Stimulated activated CD4-positive, alpha-beta T cell treated with anti-CD3 and anti-CD28 coated beads, TNF-alpha, amount 100 ng/mL, for 48 hours (primary cell): ENCODE measurements around the gene KCNIP1.

ENCODE experiments used
- DNase-seq, 3 donors: peaks; one replicate each; pipeline ENCODE4 v3.0.0-alpha.2; 2020; ENCODE audit warnings: low read depth in 3 of 3

The KCNIP1 gene

DNA sequence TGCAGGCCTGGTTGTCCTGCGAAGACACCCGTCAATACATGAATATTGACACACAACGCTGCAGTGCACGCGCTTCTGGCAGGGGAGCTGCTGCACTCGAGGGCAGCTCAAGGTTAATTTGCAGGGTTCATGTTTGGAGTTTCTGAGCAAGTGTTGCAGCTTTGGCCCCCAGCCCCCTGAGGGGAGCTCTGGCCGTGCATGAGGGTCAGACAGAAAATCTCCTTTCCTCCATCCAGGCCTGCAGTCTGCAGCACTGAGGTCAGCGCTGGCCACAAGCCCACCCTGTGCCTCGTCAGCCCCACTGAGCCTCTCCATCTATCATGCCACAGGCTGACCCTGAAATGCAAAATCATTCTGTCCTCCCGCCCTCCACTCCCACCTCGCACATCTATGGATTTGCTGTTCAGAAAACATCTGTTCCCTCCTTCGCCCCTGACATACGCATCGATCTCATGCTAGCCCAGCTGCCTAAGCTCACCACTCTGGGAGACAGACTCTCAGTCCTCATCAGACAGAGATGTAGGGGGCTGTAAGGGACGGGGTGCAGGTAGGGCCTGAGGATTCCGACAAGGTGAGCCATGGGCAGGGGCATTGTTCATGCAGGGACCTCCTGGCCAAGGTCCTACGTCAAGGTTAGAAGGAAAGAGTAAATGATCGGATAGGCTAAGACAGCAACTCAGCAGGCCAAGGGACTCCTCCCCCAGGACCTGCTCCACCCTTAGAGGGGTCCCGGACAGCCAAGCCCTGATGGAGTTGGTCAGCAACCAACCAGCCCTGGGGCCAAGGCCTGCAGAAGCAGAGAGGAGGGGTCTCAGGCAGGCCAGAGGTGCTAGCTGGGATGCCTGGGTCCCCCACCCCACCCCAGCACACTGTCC, 125.1 kb downstream of the KCNIP1 start:
- DNase-seq = no peak

DNA sequence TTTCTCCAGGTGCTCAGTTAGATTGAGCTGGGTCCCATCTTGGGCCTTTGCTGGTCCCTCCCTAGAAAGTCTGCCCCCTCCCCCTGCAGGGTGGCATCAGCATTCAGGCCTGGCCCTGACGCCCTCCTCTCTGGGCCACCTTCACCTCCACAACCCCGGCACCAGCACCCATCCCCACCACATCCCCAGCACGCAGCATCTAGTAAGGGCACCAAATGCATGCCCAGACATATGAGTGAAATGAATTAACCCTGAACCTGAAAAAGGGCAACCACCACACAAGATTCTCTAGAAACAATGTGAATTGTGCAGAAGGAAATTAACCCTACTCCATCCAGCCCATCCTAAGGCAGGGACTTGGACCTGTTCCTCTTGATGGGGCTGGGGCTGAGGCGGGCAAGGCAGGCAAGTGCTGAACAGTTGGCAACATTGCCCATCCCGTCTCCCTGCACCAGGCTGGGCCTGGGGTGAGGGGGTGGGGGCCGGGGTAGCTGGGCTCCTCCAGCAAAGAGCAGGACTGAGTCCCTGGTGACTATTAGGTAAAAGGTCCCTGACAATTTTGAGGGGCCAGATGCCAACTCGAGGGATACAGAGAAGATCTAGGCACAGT, 125.9 kb downstream of the KCNIP1 start:
- DNase-seq = no peak

DNA sequence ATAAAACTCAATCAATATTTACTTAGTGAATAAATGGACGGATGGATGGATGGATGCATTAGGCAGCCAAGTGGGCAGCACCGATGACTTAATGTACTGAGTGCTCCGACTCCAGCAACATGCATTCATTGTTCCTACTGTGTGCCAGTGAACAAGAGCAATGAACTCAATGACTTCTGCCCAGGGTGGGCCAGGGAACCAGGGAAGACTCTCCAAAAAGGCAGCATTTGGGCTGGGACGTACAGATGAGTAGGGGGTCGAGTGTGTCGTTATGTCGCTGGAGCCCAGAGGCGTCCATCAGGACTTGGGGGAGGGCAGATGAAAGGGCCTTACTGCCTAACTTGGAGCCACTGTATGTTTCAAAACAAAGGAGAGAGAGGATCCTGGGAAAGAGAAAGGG, 126.4 kb downstream of the KCNIP1 start:
- no peak for DNase-seq

DNA sequence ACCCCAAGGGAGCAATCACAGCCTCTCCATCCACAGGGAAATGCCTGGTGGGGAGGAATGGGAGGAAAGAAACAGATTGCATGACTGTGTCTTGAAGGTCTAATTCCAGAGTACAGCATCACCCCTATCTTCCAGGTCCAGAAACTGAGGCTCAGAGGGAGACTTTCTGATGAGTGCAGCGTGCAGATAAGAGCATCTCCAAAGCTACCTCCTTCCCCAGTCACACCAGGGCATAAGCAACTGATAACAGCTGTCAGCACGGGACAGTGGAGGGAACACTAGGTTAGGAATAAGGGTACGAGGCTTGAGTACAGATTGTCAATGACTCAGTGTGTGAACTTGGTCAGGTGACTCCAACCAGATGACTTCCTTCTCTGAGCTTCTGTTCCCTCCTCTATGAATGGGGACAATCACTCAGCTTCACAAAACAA, 126.9 kb downstream of the KCNIP1 start:
- no peak for DNase-seq

DNA sequence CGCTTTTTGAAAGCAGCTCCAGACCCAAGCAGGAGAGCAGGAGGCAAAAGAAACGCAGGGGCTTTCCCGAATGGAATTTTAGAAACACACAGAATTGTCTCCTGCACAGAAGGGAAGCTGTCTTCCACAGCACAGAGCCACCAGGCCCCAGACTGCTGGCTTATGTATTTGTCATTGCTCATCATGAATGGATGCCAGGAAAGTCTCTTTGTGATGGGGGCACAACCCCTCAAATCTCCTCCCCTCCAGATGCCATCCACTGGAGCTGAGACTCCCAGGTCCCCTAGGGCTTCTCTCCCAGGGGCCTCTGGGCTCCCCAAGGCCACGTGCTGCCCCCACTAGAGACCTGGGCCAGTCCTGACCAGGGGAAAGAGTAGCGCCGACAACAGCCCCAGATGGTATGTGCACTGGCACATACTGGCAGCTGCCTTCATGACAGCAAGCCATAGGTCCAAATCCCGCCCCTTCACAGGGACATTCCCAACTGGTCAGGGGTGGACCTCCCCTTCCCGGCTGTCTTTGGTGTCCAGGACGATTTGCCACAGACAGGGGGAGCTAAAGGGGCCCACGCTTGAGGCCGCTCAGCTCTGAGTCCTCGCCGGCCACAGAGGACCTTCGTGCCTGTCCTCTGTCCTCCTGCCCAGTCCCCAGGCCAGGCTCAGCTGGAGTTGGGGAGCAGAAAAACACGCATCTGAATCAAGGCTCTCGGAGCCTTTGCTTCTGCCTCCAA, 127.8 kb downstream of the KCNIP1 start:
- DNase-seq = no peak

DNA sequence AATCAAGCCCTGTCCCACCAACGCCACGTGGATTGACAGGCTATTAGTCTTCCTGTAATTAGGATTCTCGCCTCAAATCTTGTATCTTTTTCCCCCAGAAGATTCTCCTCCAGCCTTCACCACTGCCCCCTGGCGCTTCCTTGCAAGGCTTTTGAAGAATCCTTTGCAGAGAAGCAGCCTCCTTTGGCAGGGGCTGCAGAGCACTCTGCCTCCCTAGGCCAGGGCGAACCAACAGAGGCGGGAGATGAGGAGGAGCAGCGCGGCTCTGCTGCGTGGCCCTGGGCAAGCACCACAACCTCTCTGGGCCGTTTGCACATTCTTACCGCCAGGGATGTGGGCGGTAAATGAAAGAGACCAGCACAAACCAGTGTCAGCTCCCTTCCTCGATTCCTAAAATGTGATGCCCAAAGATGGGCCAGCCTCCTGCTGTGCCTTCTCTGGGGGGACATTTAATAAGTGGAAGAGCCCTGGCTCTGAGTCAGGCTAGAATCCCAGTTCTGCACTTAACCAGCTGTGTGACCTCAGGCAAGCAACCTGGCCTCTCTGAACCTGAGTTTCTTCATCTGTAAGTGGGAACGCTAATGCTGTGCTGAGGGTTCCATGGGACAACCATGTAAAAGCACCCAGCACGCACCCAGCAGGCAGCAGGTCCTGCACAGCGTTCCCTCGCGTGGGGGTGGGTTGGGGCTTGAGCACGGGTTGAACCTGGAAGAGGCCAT, 128.6 kb downstream of the KCNIP1 start:
- no peak for DNase-seq

DNA sequence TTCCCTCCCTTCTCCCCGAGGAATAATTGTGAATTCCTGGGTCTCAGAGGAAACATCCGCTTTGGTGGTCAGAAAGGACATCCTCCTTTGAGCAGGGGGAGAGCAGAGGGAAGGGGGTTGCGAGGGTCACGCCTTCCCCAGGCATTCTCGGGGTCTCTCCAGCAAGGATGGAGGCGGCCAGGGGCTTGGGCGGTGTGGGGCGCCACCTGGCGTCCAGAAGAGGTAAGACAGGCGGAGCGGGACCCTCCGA, 129.1 kb downstream of the KCNIP1 start:
- DNase-seq = peak; percentile 13 to 44 (median 37)

DNA sequence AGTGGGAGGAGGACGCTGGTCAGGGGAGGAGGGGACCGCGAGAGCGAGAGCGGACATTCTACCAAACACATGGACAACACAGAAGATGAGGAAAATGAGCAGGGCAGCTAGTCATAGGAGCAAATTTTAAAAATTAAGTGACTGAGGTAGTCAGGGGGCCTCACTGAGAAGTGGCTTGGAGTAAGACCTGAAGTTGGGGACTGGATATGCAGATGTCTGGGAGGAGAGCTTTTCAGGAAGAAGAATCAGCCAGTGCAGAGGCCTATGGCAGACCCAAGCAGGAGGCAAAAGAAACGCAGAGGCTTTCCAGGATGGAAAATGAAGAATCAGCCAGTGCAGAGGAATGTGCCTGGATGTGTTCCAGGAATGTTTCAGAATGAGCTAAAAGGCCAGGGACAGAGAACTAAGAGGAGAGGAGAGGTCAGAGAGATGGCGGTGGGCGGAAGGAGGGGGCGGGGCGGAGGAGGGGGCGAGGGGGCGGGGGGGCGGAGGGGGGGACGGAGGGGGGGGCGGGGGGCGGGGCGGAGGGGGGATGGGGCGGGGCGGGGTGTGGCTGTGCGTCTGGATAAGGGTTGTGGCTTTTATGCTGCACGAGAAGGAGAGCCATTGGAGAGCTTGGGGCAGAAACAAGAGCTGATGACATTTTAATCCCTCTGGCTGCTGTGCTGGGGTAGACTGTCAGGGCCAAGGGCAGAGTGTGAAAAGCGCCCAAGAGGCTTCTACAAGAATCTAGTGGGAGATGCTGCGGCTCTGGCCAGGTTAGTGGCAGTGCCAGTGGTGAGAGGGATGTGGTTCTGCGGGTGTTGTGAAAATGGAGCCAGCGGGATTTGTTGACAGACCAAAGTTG, 129.6 kb downstream of the KCNIP1 start:
- DNase-seq = no peak

DNA sequence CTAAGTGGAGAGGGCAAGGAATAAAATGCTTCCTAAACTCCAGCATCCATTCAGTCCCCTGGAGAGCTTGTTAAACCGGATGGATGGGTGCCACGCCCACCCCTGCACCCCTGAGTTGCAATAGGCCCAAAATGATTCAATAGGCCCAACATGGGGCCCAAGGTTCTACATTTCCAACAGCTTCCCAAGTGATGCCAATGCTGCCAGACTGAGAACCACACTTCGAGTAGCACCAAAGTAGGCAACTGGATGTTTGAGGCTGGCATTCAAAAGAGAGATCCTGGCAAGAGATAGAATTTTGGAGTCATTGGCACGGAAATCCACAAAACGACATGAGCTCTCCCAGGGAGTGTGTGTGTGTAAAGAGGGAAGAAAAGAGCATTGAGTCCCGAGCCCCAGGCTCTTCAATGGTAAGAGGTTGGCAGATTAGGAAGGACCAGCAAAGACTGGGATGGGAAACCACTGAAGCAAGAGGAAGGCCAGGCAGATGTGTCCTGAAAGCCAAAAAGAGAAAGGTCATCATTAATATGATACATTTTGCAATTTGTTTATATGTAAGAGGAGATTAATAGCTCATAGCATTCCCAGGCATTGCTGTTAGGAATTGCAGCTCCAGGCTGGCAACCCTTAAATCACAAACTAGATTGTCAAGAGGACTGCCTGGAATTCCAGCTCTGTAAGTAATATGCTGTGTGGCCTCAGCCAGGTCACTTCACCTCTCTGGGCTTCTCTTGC, 130.6 kb downstream of the KCNIP1 start:
- DNase-seq = no peak

DNA sequence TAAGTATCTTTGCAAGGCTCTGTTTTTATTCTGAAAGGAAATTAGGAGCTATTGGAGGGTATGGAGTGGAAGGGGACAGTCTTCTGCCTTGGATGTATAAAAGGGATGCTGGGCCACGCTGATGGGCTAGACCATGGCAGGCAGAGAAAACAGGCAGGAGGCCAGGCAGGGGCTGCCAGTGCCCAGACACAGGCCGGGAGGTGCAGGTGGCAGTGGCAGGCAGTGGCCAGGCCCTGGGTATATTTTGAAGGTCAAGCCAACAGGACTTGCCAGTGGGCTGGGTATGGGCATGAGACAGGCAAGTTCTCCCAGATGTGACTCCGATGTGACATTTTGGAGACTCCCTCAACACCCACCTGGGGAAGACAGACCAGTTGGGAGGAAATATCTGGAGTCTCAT, 131.9 kb downstream of the KCNIP1 start:
- no peak for DNase-seq

DNA sequence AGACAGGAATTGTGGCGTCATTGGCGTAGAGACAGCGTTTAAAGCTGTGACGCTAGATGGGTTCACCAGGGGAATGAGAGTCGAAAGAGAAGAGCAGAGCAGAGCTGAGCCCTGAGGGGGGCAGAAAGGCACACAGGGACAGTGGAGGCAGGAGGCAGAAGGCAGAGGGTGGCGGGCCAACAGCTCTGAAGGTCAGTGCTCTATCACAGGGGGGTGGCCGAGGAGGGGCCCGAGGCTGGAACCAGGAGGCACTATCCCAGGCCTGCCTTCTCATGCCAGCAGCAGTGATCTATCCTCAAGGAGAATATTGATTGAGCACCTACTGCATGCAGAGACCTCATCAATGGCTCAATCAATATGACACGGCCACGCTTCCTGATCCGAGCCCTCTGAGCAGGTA, 132.4 kb downstream of the KCNIP1 start:
- DNase-seq = no peak

DNA sequence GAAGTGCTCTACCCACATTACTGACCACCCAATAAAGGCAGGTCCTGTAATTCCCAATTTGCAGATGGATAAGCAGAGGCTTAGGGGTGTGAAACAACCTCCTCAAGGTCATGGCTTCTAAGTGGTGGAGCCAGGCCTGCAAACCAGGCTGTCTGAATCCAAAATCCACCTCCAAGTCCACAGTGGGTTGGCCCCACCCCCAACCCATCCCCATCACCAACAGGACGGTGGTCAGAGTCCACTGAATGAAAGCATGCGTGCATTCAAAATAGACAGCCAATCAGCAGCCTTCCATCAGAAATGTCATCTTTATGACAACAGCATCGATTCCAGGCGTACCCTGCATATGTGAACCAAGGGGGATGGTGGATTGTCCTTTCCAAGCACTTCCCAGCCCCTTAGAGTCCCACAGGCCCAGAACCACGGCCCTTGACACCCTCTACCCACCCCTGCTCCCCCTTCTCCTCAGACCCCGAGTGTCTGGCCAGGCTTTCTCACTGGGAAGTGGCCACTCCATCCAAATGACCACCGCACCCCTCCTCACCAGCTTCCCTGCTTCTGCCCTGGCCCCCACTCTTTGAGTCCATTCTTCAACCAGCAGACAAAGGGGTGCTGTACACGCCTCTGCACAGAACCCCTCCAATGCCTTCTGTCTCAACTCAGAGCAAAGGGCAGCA, 133.1 kb downstream of the KCNIP1 start:
- no peak for DNase-seq

DNA sequence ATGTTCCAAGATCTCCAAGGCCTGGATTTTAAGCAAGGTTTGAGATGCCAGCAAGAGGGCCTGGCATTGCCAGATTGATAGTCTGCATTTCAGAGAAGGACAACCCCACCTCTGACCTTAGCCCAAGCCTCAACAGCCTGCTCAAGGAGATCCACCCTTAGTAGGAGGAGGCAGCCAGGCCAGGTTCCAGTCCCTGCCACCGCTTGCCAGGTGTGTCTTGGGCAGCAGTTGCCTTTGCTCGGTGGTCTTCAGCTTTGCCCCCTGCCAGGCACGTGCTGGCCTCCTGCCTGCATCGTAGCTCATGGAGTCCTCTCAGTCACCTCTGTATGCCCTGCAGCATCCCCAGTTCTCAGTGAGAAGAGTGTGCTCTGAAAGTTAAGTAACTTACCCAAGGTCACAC, 134.2 kb downstream of the KCNIP1 start:
- DNase-seq = no peak

DNA sequence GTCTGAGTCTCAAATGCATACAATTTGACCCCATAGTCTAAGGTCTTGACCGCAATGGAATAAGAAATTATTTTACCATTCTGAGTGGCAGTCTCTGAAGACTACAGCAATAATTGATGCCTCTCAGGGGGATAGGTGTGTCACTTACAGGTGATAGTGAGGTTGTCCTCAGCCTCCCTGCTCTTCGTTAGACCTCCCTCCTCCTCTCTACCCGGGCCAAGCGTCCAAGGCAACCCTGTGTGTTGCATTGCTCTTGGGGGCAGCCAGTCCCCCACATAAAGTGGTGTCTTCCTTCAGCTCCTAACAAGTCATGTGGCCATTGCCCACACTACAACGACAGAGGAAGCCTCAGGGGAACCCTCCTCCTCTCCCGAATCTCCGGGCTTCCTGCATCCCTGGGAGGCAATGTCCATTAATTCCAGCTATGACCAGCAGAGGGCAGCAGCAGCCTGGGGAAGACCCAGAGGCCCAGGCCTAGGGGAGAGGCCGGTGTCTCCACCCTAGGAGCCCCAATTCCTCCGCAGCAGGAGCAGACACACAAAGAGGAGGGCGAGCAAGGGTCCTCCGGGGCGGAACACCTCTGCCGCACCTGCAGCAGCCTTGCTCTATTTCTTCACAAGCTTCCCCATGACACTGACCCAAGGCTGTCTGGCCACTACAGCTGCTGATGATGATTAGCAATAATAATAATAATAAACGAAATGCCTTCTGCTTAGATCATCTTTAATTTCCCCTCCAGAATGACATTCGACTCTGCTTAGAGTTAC, 134.8 kb downstream of the KCNIP1 start:
- peak; percentile 44 to 70 (median 64) for DNase-seq

DNA sequence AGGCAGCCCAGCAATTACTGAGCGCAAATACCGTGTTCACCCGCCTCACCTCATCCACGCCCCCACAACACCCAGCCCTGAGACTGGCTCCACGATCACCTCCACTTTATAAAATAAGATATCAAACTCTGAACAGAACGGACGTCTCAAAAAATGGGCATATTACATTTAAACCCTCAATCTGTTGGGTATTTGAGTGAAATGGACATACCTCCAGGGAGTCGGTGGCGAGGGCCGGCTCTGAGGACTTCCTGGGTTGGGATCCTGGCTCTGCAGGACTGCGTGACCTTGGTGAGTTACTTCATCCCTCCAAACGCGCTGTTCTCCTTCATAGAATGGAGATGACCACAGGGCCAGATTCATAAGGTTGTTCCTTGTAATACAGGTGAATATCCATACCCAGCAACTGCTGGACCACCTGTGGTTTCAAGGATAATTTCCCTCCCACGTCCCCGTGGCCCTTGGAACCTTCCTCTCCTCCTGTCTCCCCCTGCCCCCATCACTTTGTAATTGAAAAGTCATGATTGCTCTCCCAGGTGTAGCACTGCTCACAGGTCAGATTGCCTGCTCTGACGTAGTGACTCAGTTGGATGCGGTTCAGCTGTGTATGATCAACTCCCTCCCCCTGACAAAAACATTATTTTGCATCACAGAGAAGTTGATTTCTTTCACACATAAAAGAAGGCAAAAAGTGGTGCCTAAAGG, 135.6 kb downstream of the KCNIP1 start:
- DNase-seq = no peak

DNA sequence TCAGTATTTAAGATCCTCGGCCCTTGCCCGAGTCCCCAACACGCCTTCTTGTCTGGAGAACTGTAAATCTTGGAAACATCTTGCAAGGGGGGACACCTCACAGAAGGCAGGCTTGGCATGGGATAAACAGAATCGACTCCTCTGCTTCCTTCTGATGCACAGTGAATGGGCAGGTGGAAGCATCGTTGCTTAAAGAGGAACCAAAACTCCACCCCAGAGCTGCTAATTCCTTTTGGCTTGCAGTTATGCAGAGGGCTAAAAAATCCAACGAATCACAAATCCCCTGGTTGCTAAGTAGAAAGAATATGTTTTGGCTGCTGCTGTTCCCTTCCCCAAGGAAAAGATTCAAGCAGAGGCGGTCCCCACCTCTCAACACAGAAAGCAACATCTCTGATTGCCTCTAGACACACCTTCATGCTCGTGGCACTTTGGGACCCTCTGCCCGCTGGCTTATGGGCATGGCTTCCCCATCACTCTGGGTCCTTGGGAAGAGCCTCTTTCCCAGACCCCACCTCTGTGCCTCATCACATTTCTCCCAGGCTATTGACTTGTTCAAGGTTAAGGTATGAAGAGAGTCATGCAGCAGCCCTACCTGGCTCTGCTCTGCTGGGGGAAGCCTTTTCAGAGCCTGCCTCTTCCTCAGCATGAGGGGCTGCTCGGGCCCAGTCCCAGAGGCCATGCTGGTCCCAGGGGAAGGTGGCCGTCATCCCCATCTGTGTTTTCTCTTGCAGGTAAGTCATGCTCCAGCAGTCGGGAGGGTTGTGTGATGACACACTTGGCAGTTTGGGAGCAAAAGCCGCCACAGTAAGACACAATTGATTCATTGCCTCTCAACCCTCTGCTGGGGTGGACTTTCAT, 137.1 kb downstream of the KCNIP1 start:
- no peak for DNase-seq

DNA sequence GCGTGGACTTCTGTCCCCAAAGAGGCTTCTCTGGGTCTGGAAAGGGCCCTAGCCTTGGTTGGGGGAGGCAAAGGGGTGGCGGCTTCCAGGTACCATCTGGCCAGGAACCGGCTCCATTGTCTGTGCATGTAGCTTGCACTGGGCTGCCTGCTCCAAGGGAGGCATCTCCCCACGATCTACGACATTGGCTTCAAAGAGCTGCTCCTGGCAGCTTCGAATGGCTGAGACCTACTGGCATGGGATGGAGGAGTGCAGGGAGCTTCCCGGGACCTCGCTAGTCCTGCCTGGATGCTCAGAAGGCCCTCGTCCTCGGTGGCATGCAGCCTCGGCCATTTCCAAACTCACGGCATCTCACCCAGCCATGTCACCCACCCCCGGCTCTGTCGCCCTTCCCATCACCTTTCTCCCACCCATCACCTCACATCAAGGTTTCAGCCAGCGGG, 137.8 kb downstream of the KCNIP1 start:
- no peak for DNase-seq
